Measurements from ENCODE around the gene PSD2.

PSD2 gene

DNA sequence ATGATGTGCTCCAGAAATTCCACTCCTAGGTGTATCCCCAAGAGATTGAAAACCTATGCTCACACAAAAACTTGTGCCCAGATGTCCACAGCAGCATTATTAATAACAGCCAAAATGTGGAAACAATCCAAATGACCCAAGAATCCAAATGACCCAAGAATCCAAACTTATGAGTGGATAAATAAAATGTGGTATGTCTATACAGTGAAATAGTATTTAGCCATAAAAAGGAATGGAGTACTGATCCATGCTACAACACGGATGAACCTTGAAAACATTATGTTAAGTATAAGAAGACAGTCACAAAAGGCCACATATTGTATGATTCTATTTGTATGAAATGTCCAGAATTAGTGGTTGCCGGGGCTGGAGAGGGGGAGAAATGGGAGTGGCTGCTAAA, 80.3 kb downstream of the PSD2 start:
- no peak for DNase-seq (ENCODE audit: low read depth)
- TF ChIP-seq, protein P1, sequence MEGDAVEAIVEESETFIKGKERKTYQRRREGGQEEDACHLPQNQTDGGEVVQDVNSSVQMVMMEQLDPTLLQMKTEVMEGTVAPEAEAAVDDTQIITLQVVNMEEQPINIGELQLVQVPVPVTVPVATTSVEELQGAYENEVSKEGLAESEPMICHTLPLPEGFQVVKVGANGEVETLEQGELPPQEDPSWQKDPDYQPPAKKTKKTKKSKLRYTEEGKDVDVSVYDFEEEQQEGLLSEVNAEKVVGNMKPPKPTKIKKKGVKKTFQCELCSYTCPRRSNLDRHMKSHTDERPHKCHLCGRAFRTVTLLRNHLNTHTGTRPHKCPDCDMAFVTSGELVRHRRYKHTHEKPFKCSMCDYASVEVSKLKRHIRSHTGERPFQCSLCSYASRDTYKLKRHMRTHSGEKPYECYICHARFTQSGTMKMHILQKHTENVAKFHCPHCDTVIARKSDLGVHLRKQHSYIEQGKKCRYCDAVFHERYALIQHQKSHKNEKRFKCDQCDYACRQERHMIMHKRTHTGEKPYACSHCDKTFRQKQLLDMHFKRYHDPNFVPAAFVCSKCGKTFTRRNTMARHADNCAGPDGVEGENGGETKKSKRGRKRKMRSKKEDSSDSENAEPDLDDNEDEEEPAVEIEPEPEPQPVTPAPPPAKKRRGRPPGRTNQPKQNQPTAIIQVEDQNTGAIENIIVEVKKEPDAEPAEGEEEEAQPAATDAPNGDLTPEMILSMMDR (IDR thresholded peaks at IDR 0.05; ENCODE audit: low read depth, low read length, missing control alignments): no peak
- H3K4me3 ChIP-seq (ENCODE audit: low read depth, low read length): no peak overlapping the region

GRCh38 chr5:139877129-139877597, 81.6 kb downstream of the PSD2 start:
- TF ChIP-seq, protein P1 (IDR thresholded peaks at IDR 0.05; ENCODE audit: low read depth, low read length, missing control alignments): no peak
- no peak for DNase-seq (ENCODE audit: low read depth)
- no peak overlapping the region for H3K4me3 ChIP-seq (ENCODE audit: low read depth, low read length)

- TF ChIP-seq, protein P1 (IDR thresholded peaks at IDR 0.05; ENCODE audit: low read depth, low read length, missing control alignments): no peak
- DNase-seq (ENCODE audit: low read depth): no peak
Measured at GRCh38 chr5:139878093-139878492, 82.5 kb downstream of the PSD2 start.

GRCh38 chr5:139880416-139881142, 85.0 kb downstream of the PSD2 start:
- no peak for DNase-seq (ENCODE audit: low read depth)
- TF ChIP-seq, protein P1 (IDR thresholded peaks at IDR 0.05; ENCODE audit: low read depth, low read length, missing control alignments): no peak
- H3K4me3 ChIP-seq (ENCODE audit: low read depth, low read length): no peak overlapping the region

More at GRCh38 chr5:139878093-139878492, 82.5 kb downstream of the PSD2 start:
- H3K4me3 ChIP-seq (ENCODE audit: low read depth, low read length): no peak overlapping the region

GRCh38 chr5:139881143-139881733, 85.6 kb downstream of the PSD2 start:
- no peak overlapping the region for H3K4me3 ChIP-seq (ENCODE audit: low read depth, low read length)
- no peak for DNase-seq (ENCODE audit: low read depth)
- TF ChIP-seq, protein P1 (IDR thresholded peaks at IDR 0.05; ENCODE audit: low read depth, low read length, missing control alignments): no peak

DNA sequence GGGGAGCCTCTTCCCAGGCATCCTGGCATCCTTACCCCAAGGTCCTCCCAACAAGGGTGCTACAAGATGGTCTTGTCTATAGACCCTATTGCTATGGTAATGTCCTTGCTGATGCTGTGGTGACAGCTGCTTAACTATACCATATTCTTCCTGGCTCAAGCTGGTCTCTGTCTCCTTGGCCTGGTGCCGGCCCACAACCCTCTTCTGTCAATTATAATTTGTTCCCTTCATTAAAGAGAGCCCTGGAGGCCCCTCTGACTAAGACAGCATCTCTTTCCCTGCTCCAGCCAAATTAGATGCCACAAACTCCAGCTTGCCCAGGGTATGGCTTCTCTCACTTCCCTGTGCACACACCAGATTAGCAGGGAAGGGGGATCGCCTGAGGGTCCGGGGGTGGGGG, 86.7 kb downstream of the PSD2 start:
- no peak overlapping the region for H3K4me3 ChIP-seq (ENCODE audit: low read depth, low read length)
- TF ChIP-seq, protein P1 (IDR thresholded peaks at IDR 0.05; ENCODE audit: low read depth, low read length, missing control alignments): no peak
- DNase-seq (ENCODE audit: low read depth): no peak

All from GM12864 (cell line).